AG04450 (cell line): ENCODE data around the gene PSTPIP1. TPM values are rescaled to one million over a fixed set of nuclear protein-coding genes. Genes with fewer than 3 reads are reported as not detected.

Source experiments
- CTCF ChIA-PET: fragments of 300-600, 350-600 bp; formaldehyde crosslinking; extraction: SDS; loops from one replicate; lab custom pipeline; 2022; ENCODE audit warnings: antibody characterized with exemption, inconsistent platforms; lab: Charles Lee
- POLR2A ChIA-PET: fragments of 350-600 bp; formaldehyde crosslinking; extraction: SDS; loops from one replicate; lab custom pipeline; 2021; ENCODE audit warnings: antibody characterized with exemption, inconsistent platforms; lab: Yijun Ruan, JAX
- DNase-seq: peaks from one replicate; pipeline ENCODE4 v3.0.0-alpha.2; 2011; ENCODE audit warnings: low read depth, low spot score
- H3K27ac ChIP-seq: one replicate; pipeline ENCODE4 v1.5.1; 2012; ENCODE audit warnings: low read depth, low read length, control low read depth
- H3K27me3 ChIP-seq: one replicate; pipeline ENCODE4 v1.6.0; 2012; ENCODE audit warnings: low read length; ENCODE audit not compliant: control insufficient read depth, insufficient read depth
- H3K4me3 ChIP-seq: 2 replicates; pipeline ENCODE4 v1.5.1; 2011; ENCODE audit warnings: mild to moderate bottlenecking, low read depth, low read length, control low read depth
- H3K9me3 ChIP-seq: 2 replicates; pipeline ENCODE4 v1.5.1; 2012; ENCODE audit warnings: low read length; ENCODE audit not compliant: control insufficient read depth, insufficient read depth
- polyA plus RNA-seq: library from polyadenylated mRNA; depleted of rRNA; stranded (reverse); fragments of >200 nt; gene quantifications from 2 replicates; pipeline ENCODE4 v1.2.3, GENCODE V29; 2011
- TF ChIP-seq, protein P1 (sequence below): IDR thresholded peaks from 2 replicates; pipeline ENCODE4 v1.5.1; 2011; ENCODE audit warnings: low read depth, low read length, control low read depth, inconsistent platforms

Gene PSTPIP1
- polyA plus RNA-seq, 1 experiment = 0.21 TPM

DNA sequence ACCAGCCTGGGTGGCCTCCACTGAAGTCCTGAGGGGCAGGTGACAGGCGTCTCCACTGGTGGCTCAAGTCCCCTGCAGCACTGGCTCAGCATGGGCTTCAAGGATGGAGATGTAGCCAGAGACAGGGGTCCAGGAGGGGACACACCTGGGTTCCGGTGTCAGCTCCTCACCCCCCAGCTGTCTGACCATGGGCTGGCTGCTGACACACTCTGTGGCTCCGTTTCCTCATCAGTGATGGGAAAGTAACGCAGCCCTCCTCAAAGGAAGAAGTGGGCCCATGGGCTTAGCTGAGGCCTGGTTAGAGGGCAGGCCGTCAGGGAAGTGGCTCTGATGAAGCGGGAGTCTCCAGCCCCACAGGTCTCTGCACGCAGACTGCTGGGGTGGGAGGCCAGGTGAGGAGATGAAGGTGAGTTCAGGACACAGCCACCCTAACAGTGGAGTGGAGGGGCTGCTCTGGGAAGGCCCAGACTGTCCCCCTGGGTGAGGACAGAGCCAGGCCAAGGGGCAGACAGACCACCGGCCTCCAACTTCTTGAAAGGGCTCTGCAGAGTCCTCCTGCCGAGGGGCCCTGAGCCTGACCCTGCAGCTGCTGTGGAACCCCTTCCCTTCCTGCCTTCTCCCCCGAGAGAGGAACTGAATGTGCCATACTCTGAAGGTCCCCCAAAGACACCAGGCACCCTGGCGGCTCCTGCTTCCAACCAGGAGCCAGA is 24.0 kb downstream of the PSTPIP1 start:
- no peaks in the 10 kb centered on the region; the same call in 1 of the 2 replicates for H3K9me3 ChIP-seq
- ChIA-PET POLR2A (no interaction called here), CTCF (interaction anchor here (1.2 kb wide), 1 partner anchor 46 kb away, joined by 3 read pairs; no protein-coding TSS in a partner anchor)
- no peak overlapping the region for H3K4me3 ChIP-seq
- no peak overlapping the region for H3K27ac ChIP-seq
- H3K27me3 ChIP-seq = no peaks in the 10 kb centered on the region
- TF ChIP-seq, protein P1, sequence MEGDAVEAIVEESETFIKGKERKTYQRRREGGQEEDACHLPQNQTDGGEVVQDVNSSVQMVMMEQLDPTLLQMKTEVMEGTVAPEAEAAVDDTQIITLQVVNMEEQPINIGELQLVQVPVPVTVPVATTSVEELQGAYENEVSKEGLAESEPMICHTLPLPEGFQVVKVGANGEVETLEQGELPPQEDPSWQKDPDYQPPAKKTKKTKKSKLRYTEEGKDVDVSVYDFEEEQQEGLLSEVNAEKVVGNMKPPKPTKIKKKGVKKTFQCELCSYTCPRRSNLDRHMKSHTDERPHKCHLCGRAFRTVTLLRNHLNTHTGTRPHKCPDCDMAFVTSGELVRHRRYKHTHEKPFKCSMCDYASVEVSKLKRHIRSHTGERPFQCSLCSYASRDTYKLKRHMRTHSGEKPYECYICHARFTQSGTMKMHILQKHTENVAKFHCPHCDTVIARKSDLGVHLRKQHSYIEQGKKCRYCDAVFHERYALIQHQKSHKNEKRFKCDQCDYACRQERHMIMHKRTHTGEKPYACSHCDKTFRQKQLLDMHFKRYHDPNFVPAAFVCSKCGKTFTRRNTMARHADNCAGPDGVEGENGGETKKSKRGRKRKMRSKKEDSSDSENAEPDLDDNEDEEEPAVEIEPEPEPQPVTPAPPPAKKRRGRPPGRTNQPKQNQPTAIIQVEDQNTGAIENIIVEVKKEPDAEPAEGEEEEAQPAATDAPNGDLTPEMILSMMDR = no peak
- no peak for DNase-seq

DNA sequence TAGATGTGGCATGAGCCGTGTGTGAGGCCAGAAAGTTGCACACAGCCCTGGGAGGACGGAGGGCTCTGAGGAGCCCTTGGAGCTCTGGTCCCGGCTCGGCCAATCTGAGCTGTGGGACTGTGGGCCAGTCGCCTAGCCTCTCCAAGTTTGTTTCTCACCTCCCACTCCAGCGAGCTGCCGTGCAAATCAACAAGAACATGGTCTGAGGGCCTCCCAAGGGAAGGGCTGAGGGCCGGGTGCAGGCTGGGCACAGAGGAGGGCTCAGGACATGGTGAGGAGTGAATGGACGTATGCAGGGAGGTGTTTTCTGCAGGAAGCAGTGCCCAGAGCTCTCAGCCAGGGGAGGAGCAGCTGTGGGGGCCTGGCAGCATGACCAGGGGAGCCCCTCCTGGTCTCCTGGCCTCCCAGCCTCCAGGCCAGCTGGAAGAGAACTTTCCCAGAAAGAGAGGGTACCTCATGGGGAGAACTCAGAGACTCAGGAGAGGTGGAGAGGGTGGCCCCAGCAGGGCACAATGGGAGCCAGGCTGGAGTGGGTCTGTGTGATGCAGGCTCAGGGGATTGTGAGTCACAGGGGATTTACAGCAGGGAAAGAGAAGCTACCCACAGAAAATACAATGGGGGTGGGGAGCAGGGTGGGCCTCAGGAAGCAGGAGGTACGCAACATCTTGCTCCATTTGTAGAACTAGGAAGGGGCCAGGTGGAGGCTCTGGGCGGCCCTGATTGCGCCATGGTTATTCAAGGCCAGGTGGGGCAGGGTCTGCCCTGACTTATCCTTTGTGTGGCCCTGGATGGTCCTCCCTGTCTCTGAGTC is 24.8 kb downstream of the PSTPIP1 start:
- ChIA-PET CTCF (interaction anchor here (1.2 kb wide), 1 partner anchor 47 kb away, joined by 3 read pairs; no protein-coding TSS in a partner anchor), POLR2A (no interaction called here)
- Histone ChIP-seq H3K4me3 (no peak overlapping the region), H3K9me3 (no peaks in the 10 kb centered on the region; the same call in 1 of the 2 replicates), H3K27me3 (no peaks in the 10 kb centered on the region), H3K27ac (no peak overlapping the region)
- DNase-seq = no peak
- TF ChIP-seq, protein P1 = no peak

DNA sequence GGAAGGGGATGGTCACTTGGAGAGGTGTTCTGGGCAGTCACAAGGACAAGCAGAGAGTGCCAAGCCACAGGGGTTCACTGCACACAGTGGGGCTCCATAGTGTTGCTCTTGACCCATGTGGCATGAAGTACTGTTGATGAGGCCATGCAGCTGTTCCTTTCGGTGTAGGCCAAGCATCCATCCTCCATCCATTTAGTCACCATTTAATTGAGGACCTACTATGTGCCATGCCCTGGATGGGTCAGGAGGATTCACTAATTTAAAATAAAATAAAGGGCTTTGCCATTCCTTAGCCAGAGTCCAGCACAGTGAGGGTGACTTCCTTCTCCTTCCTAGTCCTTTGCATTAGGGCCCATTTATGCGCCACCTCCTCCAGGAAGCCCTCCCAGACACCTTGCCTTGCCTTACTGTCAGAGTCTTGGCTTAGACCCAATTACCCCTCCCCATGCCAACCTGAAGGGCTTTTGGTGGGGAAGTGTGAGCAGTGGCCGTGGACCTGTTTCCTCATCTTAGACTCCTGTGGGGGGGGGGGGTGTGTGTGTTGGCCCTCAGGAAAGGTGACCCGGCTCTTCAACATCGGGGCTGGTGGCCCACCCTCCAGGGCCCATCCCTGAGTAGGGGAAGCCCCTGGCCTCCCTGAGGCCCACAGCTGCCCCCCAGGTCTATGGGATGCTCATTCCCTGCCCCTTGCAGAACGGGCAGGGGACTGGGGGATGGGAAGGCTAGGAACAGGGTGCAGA is 25.6 kb downstream of the PSTPIP1 start:
- H3K27ac ChIP-seq = no peak overlapping the region
- H3K4me3 ChIP-seq = no peak overlapping the region
- POLR2A ChIA-PET = no interaction called here
- TF ChIP-seq, protein P1 = no peak
- DNase-seq = no peak
- CTCF ChIA-PET = interaction anchor here (1.2 to 2.1 kb wide), 2 partner anchors 47 to 523 kb away, joined by 3 to 10 read pairs; no protein-coding TSS in a partner anchor
- H3K9me3 ChIP-seq = no peaks in the 10 kb centered on the region; the same call in 1 of the 2 replicates
- H3K27me3 ChIP-seq = no peaks in the 10 kb centered on the region

DNA sequence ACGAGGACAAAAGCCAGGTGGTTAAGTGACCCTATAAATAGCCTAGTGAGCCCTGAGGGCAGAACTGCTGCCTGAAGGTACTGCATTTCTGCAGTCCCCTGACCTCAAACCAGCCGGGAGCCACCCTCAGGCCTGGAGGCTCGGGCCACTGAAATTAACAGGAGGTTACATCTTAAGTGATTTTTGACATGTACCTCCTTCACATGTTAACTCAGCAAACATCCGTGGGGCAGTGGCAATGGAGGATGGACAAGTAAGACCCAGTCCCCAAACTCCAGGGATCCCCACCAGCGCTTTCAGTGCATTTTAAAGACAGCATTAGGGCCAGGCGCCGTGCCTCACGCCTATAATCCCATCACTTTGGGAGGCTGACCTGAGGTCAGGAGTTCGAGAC is 26.2 kb downstream of the PSTPIP1 start:
- POLR2A ChIA-PET = no interaction called here
- Histone ChIP-seq H3K27ac (no peak overlapping the region), H3K9me3 (no peaks in the 10 kb centered on the region; the same call in 1 of the 2 replicates), H3K27me3 (no peaks in the 10 kb centered on the region), H3K4me3 (no peak overlapping the region)
- DNase-seq = no peak
- CTCF ChIA-PET = interaction anchor here (2.1 kb wide), 1 partner anchor 522 kb away, joined by 10 read pairs; no protein-coding TSS in a partner anchor
- TF ChIP-seq, protein P1 = no peak
